A549 (cell line): ENCODE data around the gene CFAP68.

Source experiments
- CTCF ChIP-seq: fragments of >200 bp; sonication (Bioruptor Twin); formaldehyde crosslinking; IDR thresholded peaks from 3 replicates; pipeline ENCODE4 v1.5.1; 2016
- EP300 ChIP-seq, 2 experiments: fragments of >200 bp; sonication (Bioruptor Twin); formaldehyde crosslinking; IDR thresholded peaks; 2 replicates in 1 of 2; 3 replicates in 1 of 2; pipeline ENCODE4 v1.6.1; 2016 to 2017
- FOSL2 ChIP-seq, 2 experiments: fragments of 450-650 bp in 1 of 2; fragments of >200 bp in 1 of 2; sonication (Bioruptor Twin) in 1 of 2; formaldehyde crosslinking; IDR thresholded peaks; 2 replicates each; pipeline versions ENCODE4 v1.5.0 to v1.6.1; 2016 to 2020; ENCODE audit warnings: mild to moderate bottlenecking in 1 of 2, moderate library complexity in 1 of 2
- HDAC2 ChIP-seq: fragments of 200-600 bp; sonication (generic); IDR thresholded peaks from 2 replicates; pipeline ENCODE4 v1.6.1; 2016
- JUNB ChIP-seq: fragments of >200 bp; sonication (Bioruptor Twin); formaldehyde crosslinking; IDR thresholded peaks from 2 replicates; pipeline ENCODE4 v1.6.1; 2016
- KDM5A ChIP-seq: fragments of 200-600 bp; sonication (generic); IDR thresholded peaks from 2 replicates; pipeline ENCODE4 v1.6.1; 2016; ENCODE audit warnings: antibody characterized with exemption, mild to moderate bottlenecking
- MAFK ChIP-seq: fragments of 450-650 bp; IDR thresholded peaks from 2 replicates; pipeline ENCODE4 v1.6.1; 2014; ENCODE audit not compliant: partially characterized antibody
- MAX ChIP-seq: IDR thresholded peaks from 2 replicates; pipeline ENCODE4 v1.6.1; 2012
- PHF8 ChIP-seq: fragments of 200-600 bp; sonication (generic); IDR thresholded peaks from 2 replicates; pipeline ENCODE4 v1.6.1; 2016; ENCODE audit warnings: low read depth, mild to moderate bottlenecking, antibody characterized with exemption, moderate library complexity, borderline replicate concordance
- POLR2A ChIP-seq: IDR thresholded peaks from 2 replicates; pipeline ENCODE4 v1.6.1; 2012; ENCODE audit warnings: mild to moderate bottlenecking, low read length
- POLR2AphosphoS2 ChIP-seq: conservative IDR thresholded peaks from 2 replicates; pipeline ENCODE4 v1.6.1; 2012; ENCODE audit warnings: low read length, improper control_type of control experiment, inconsistent platforms

- TF ChIP-seq FOSL2 (IDR thresholded peaks at IDR 0.05) (no peak), FOSL2 (CRISPR knock-in tag; IDR thresholded peaks at IDR 0.05) (no peak), HDAC2 (no peak), CTCF (no peak), MAX (no peak), KDM5A (no peak), MAFK (no peak), POLR2A (no peak), POLR2AphosphoS2 (no peak), EP300 (IDR thresholded peaks at IDR 0.05) (no peak), PHF8 (no peak), JUNB (no peak)
Observed at GRCh38 chr11:111845276-111846028, 33.9 kb upstream of the CFAP68 start.
